Activated B cell treated with CpG ODN at 0.5 μM for 24 hours (primary cell): ENCODE measurements around the gene PEAK3. TPM values are rescaled to one million over a fixed set of nuclear protein-coding genes. Genes with fewer than 3 reads are reported as not detected.

ENCODE experiments used
- ATAC-seq: fragments of 200-7000 bp; cut with Tn5 transposase; one replicate; pipeline ENCODE4 v1.10.0; 2021; ENCODE audit warnings: low read depth, mild to moderate bottlenecking, moderate library complexity
- CTCF ChIA-PET: fragments of 350-600 bp; sonication (Branson Sonifier 250); formaldehyde crosslinking; loops from one replicate; lab custom pipeline; 2021; ENCODE audit warnings: antibody characterized with exemption; lab: Charles Lee
- POLR2A ChIA-PET: fragments of 350-600 bp; sonication (Branson Sonifier 250); formaldehyde crosslinking; loops from one replicate; lab custom pipeline; 2021; ENCODE audit warnings: antibody characterized with exemption; lab: Charles Lee
- DNase-seq: peaks from one replicate; pipeline ENCODE4 v3.0.0; 2022
- H3K27ac Mint-ChIP-seq: one replicate; pipeline ENCODE4 v1.8.0; 2020; ENCODE audit warnings: mixed read lengths
- H3K27me3 Mint-ChIP-seq: one replicate; pipeline ENCODE4 v1.8.0; 2021; ENCODE audit warnings: mixed read lengths
- H3K36me3 Mint-ChIP-seq: one replicate; pipeline ENCODE4 v1.8.0; 2021; ENCODE audit warnings: low read depth, mixed read lengths
- H3K4me1 Mint-ChIP-seq: one replicate; pipeline ENCODE4 v1.8.0; 2021; ENCODE audit warnings: mixed read lengths
- H3K4me3 Mint-ChIP-seq: one replicate; pipeline ENCODE4 v1.8.0; 2020; ENCODE audit warnings: mild to moderate bottlenecking, mixed read lengths
- H3K9me3 Mint-ChIP-seq: one replicate; pipeline ENCODE4 v1.8.0; 2020; ENCODE audit warnings: mixed read lengths
- CTCF ChIP-seq: fragments of 200-600 bp; IDR thresholded peaks from one replicate; pipeline ENCODE4 v1.8.0; 2022; ENCODE audit warnings: antibody characterized with exemption, mild to moderate bottlenecking
- intact Hi-C: fragments of 100-400 bp; cut with micrococcal nuclease; formaldehyde crosslinking; loops from one replicate; pipeline ENCODE4 v1.15.1; 2024
- total RNA-seq: library from RNA; stranded (reverse); gene quantifications from 2 replicates; pipeline ENCODE4 v1.2.3, GENCODE V29; 2022

Gene PEAK3
- total RNA-seq, 1 donor from 2014 or later: 0.09 TPM

GRCh38 chr19:2225415-2226050, 56.4 kb downstream of the PEAK3 start:
- POLR2A ChIA-PET: no interaction called here
- ATAC-seq: no peak
- Mint-ChIP-seq H3K4me3 (no peak overlapping the region), H3K4me1 (peaks cover 42% of the 10 kb centered on the region), H3K36me3 (peaks cover 67% of the 10 kb centered on the region), H3K27ac (no peak overlapping the region), H3K9me3 (no peaks in the 10 kb centered on the region), H3K27me3 (no peaks in the 10 kb centered on the region)
- CTCF ChIA-PET: interaction anchor here (0.8 to 1.3 kb wide), 4 partner anchors 10 to 412 kb away, joined by 3 read pairs; partner anchors contain the start of gene PLEKHJ1
- no peak for DNase-seq
- TF ChIP-seq CTCF: no peak
- intact Hi-C loops: no loop called here

- ATAC-seq: no peak
- POLR2A ChIA-PET: no interaction called here
- Mint-ChIP-seq H3K4me3 (no peak overlapping the region), H3K4me1 (peaks cover 42% of the 10 kb centered on the region), H3K27me3 (no peaks in the 10 kb centered on the region), H3K27ac (peak overlapping the region; percentile 87), H3K9me3 (no peaks in the 10 kb centered on the region), H3K36me3 (peaks cover 67% of the 10 kb centered on the region)
- no peak for DNase-seq
- CTCF ChIA-PET: interaction anchor here (0.8 to 1.2 kb wide), 3 partner anchors 11 to 412 kb away, joined by 3 read pairs; partner anchors contain the start of gene PLEKHJ1
- TF ChIP-seq CTCF: no peak
- intact Hi-C loops: loop anchor here (1.0 kb wide), 2 partner anchors 56 to 69 kb away; no protein-coding TSS in a partner anchor
Observed at GRCh38 chr19:2224754-2225349, 57.1 kb downstream of the PEAK3 start.

Other genes with a start within 250 kb of the PEAK3 start
- gene MKNK2, start 230.9 kb downstream of the PEAK3 start, total RNA-seq: 1,134 and 1,197 TPM in 2 replicates
- gene MOB3A, start 185.8 kb downstream of the PEAK3 start, total RNA-seq: 179 and 189 TPM in 2 replicates
- gene IZUMO4, start 185.3 kb downstream of the PEAK3 start, total RNA-seq: 73.0 and 78.6 TPM in 2 replicates
- 97.2 and 109 TPM in 2 replicates for gene AP3D1, start 130.6 kb downstream of the PEAK3 start, total RNA-seq
- gene DOT1L, start 118.2 kb downstream of the PEAK3 start, total RNA-seq: 55.0 and 65.2 TPM in 2 replicates
- gene PLEKHJ1, start 45.8 kb downstream of the PEAK3 start, total RNA-seq: 74.4 and 74.9 TPM in 2 replicates
- 107 and 117 TPM in 2 replicates for gene SF3A2, start 45.4 kb downstream of the PEAK3 start, total RNA-seq
- gene AMH, start 32.9 kb downstream of the PEAK3 start, total RNA-seq: 2.8 and 4.8 TPM in 2 replicates
- gene JSRP1, start 25.8 kb downstream of the PEAK3 start, total RNA-seq: 0.31 and 0.54 TPM in 2 replicates
- gene LINGO3, start 26.0 kb upstream of the PEAK3 start, total RNA-seq: 0.88 and 1.4 TPM in 2 replicates
- gene LSM7, start 46.4 kb upstream of the PEAK3 start, total RNA-seq: 149 and 152 TPM in 2 replicates
- 112 and 142 TPM in 2 replicates for gene SPPL2B, start 46.5 kb upstream of the PEAK3 start, total RNA-seq
- gene TMPRSS9, start 78.1 kb upstream of the PEAK3 start, total RNA-seq: not detected in 2 replicates
- 63.9 and 65.3 TPM in 2 replicates for gene TIMM13, start 145.4 kb upstream of the PEAK3 start, total RNA-seq
- gene LMNB2, start 174.8 kb upstream of the PEAK3 start, total RNA-seq: 36.4 and 39.2 TPM in 2 replicates
- 291 and 302 TPM in 2 replicates for gene GADD45B, start 194.0 kb upstream of the PEAK3 start, total RNA-seq